ENCODE measurements around the gene ALMS1.
"Not testable (repeated sequence)": the region's sequence is repeated elsewhere in the genome, so short reads cannot be mapped to it uniquely, and the experiment has no call there.

The ALMS1 gene

GRCh38 chr2:73638429-73638828 is 252.8 kb downstream of the ALMS1 start:
- Histone ChIP-seq H3K4me2 (no peak overlapping the region), H3K9ac (no peak overlapping the region), H3K27ac (no peak overlapping the region), H3K27me3 (no peaks in the 10 kb centered on the region), H3K4me1 (no peaks in the 10 kb centered on the region), H4K20me1 (no peaks in the 10 kb centered on the region), H3K4me3 (no peak overlapping the region), H3K9me3 (peaks cover 14% of the 10 kb centered on the region), H3K36me3 (no peaks in the 10 kb centered on the region)
- no peak for TF ChIP-seq Cebpa-rat (IDR thresholded peaks at IDR 0.05)

- no peak for TF ChIP-seq Cebpa-rat (IDR thresholded peaks at IDR 0.05)
- no peaks in the 10 kb centered on the region for H3K36me3 ChIP-seq
- no peak overlapping the region for H3K4me3 ChIP-seq
Measured at GRCh38 chr2:73640511-73640911, 254.9 kb downstream of the ALMS1 start.

GRCh38 chr2:73640946-73641766 is 255.5 kb downstream of the ALMS1 start:
- no peak for TF ChIP-seq Cebpa-rat (IDR thresholded peaks at IDR 0.05)
- Histone ChIP-seq H3K4me1 (no peaks in the 10 kb centered on the region), H4K20me1 (no peaks in the 10 kb centered on the region), H3K4me3 (no peak overlapping the region), H3K27me3 (no peaks in the 10 kb centered on the region), H3K36me3 (no peaks in the 10 kb centered on the region), H3K27ac (no peak overlapping the region), H3K9me3 (peaks cover 14% of the 10 kb centered on the region), H3K4me2 (no peak overlapping the region), H3K9ac (no peak overlapping the region)

More at GRCh38 chr2:73640511-73640911, 254.9 kb downstream of the ALMS1 start:
- no peaks in the 10 kb centered on the region for H3K4me1 ChIP-seq
- H3K4me2 ChIP-seq, result no peak overlapping the region
- peaks cover 14% of the 10 kb centered on the region for H3K9me3 ChIP-seq
- no peak overlapping the region for H3K27ac ChIP-seq
- H4K20me1 ChIP-seq, result no peaks in the 10 kb centered on the region
- no peaks in the 10 kb centered on the region for H3K27me3 ChIP-seq
- no peak overlapping the region for H3K9ac ChIP-seq

- Histone ChIP-seq H3K27me3 (no peaks in the 10 kb centered on the region), H3K4me1 (no peaks in the 10 kb centered on the region), H3K27ac (no peak overlapping the region), H4K20me1 (no peaks in the 10 kb centered on the region), H3K36me3 (no peaks in the 10 kb centered on the region), H3K4me3 (no peak overlapping the region), H3K9ac (no peak overlapping the region), H3K9me3 (peaks cover 14% of the 10 kb centered on the region), H3K4me2 (no peak overlapping the region)
- TF ChIP-seq Cebpa-rat (IDR thresholded peaks at IDR 0.05), result no peak
Measured at GRCh38 chr2:73641767-73642062, 256.1 kb downstream of the ALMS1 start.

GRCh38 chr2:73642338-73643018 is 256.8 kb downstream of the ALMS1 start, which contains the start of gene NAT8:
Gene NAT8 (minus strand): TSS chr2:73642422. CDS start chr2:73641628, 794 bp downstream.
- H4K20me1 ChIP-seq, result no peaks in the 10 kb centered on the region
- no peak within 1 kb of the TSS for H3K27ac ChIP-seq
- TF ChIP-seq Cebpa-rat (IDR thresholded peaks at IDR 0.05), result no peak
- no peaks in the 10 kb centered on the region for H3K36me3 ChIP-seq
- peaks cover 15% of the 10 kb centered on the region for H3K9me3 ChIP-seq
- H3K27me3 ChIP-seq, result no peaks in the 10 kb centered on the region
- H3K4me2 ChIP-seq, result no peak within 1 kb of the TSS
- H3K9ac ChIP-seq, result no peak within 1 kb of the TSS
- H3K4me3 ChIP-seq, result no peak within 1 kb of the TSS
- H3K4me1 ChIP-seq, result no peaks in the 10 kb centered on the region

GRCh38 chr2:73647690-73648089 is 262.1 kb downstream of the ALMS1 start:
- H3K9ac ChIP-seq, H3K4me1 ChIP-seq, H3K36me3 ChIP-seq, H4K20me1 ChIP-seq, H3K4me2 ChIP-seq, H3K4me3 ChIP-seq, H3K27me3 ChIP-seq, H3K27ac ChIP-seq: not testable (repeated sequence)
- peaks cover 11% of the 10 kb centered on the region for H3K9me3 ChIP-seq

- Histone ChIP-seq H3K36me3 (no peaks in the 10 kb centered on the region), H3K4me3 (no peak overlapping the region), H3K4me2 (no peak overlapping the region), H3K27me3 (no peaks in the 10 kb centered on the region), H3K27ac (no peak overlapping the region), H3K9me3 (peaks cover 11% of the 10 kb centered on the region), H3K4me1 (no peaks in the 10 kb centered on the region), H3K9ac (no peak overlapping the region), H4K20me1 (no peaks in the 10 kb centered on the region)
- no peak for TF ChIP-seq Cebpa-rat (IDR thresholded peaks at IDR 0.05)
Measured at GRCh38 chr2:73651591-73652230, 266.1 kb downstream of the ALMS1 start.

- H3K27me3 ChIP-seq, result no peaks in the 10 kb centered on the region
- no peaks in the 10 kb centered on the region for H3K36me3 ChIP-seq
- H3K27ac ChIP-seq, result no peak overlapping the region
- H3K4me3 ChIP-seq, result no peak overlapping the region
- H3K9me3 ChIP-seq, result peaks cover 11% of the 10 kb centered on the region
- H3K4me1 ChIP-seq, result no peaks in the 10 kb centered on the region
- H3K9ac ChIP-seq, result no peak overlapping the region
- TF ChIP-seq Cebpa-rat (IDR thresholded peaks at IDR 0.05), result no peak
- no peaks in the 10 kb centered on the region for H4K20me1 ChIP-seq
- no peak overlapping the region for H3K4me2 ChIP-seq
Measured at GRCh38 chr2:73652348-73652747, 266.7 kb downstream of the ALMS1 start.

GRCh38 chr2:73654175-73654574 is 268.5 kb downstream of the ALMS1 start:
- no peak for TF ChIP-seq Cebpa-rat (IDR thresholded peaks at IDR 0.05)
- Histone ChIP-seq H4K20me1 (no peaks in the 10 kb centered on the region), H3K4me1 (no peaks in the 10 kb centered on the region), H3K36me3 (no peaks in the 10 kb centered on the region), H3K27me3 (no peaks in the 10 kb centered on the region), H3K4me3 (no peak overlapping the region), H3K9ac (no peak overlapping the region), H3K27ac (no peak overlapping the region), H3K9me3 (no peaks in the 10 kb centered on the region), H3K4me2 (no peak overlapping the region)

Data from BLaER1 (cell line).